B cell (primary cell): ENCODE data around the gene PLPPR1. TPM values are rescaled to one million over a fixed set of nuclear protein-coding genes. Genes with fewer than 3 reads are reported as not detected.

Experiments
- ATAC-seq: fragments of 200-7000 bp; cut with Tn5 transposase; one replicate; pipeline ENCODE4 v1.10.0; 2021; ENCODE audit warnings: low read depth, mild to moderate bottlenecking, moderate number of reproducible peaks, moderate library complexity
- CTCF ChIA-PET: fragments of 350-600 bp; sonication (Branson Sonifier 250); formaldehyde crosslinking; loops from one replicate; lab custom pipeline; 2021; ENCODE audit warnings: antibody characterized with exemption, inconsistent platforms; lab: Charles Lee
- POLR2A ChIA-PET: fragments of 350-600 bp; sonication (Branson Sonifier 250); formaldehyde crosslinking; loops from one replicate; lab custom pipeline; 2021; ENCODE audit warnings: antibody characterized with exemption; lab: Charles Lee
- DNase-seq: peaks from one replicate; pipeline ENCODE4 v3.0.0; 2013
- H2AFZ ChIP-seq: 2 replicates; pipeline ENCODE4 v1.6.1; 2012; ENCODE audit warnings: mild to moderate bottlenecking, low read depth, low read length; ENCODE audit not compliant: insufficient read depth, poor library complexity, severe bottlenecking
- H3K27ac ChIP-seq, 2 donors: 1 replicate in 1 of 2; 2 replicates in 1 of 2; pipeline ENCODE4 v1.5.1; 2012 to 2013; ENCODE audit warnings: low read length in 2 of 2, mild to moderate bottlenecking in 2 of 2, moderate library complexity in 1 of 2
- H3K27me3 ChIP-seq, 4 experiments: fragments of 200-600 bp in 1 of 4; sonication (generic) in 1 of 4; replicated peaks in 1 of 4; 1 replicate in 2 of 4; 2 replicates in 2 of 4; pipeline versions ENCODE4 v1.6.1 to v1.7.0; 2013 to 2016; ENCODE audit warnings: low read length in 3 of 4, mild to moderate bottlenecking in 2 of 4, mixed read lengths in 1 of 4, moderate library complexity in 1 of 4; ENCODE audit not compliant: insufficient read depth in 4 of 4, control insufficient read depth in 3 of 4; ENCODE audit errors: control extremely low read depth in 1 of 4
- H3K36me3 ChIP-seq, 2 experiments: replicated peaks in 1 of 2; 1 replicate in 1 of 2; 2 replicates in 1 of 2; pipeline versions ENCODE4 v1.6.1 to v1.7.1; 2013; ENCODE audit warnings: low read length in 1 of 2; ENCODE audit not compliant: insufficient read depth in 2 of 2, control insufficient read depth in 1 of 2; ENCODE audit errors: control extremely low read depth in 1 of 2, extremely low read depth in 1 of 2
- H3K4me1 ChIP-seq, 2 donors: fragments of 200-600 bp in 1 of 2; sonication (generic) in 1 of 2; 1 replicate in 1 of 2; 2 replicates in 1 of 2; pipeline versions ENCODE4 v1.5.1 to v1.6.1; 2013 to 2017; ENCODE audit warnings: low read length in 2 of 2; ENCODE audit not compliant: control insufficient read depth in 2 of 2, insufficient read depth in 2 of 2
- H3K4me2 ChIP-seq: replicated peaks from 2 replicates; pipeline ENCODE3; 2012; ENCODE audit warnings: mild to moderate bottlenecking, low read depth, low read length; ENCODE audit not compliant: poor library complexity, severe bottlenecking
- H3K4me3 ChIP-seq, 5 experiments: fragments of 200-600 bp in 1 of 5; sonication (generic) in 1 of 5; 1 replicate in 3 of 5; 2 replicates in 2 of 5; pipeline versions ENCODE4 v1.5.1 to v1.7.0; 2011 to 2016; ENCODE audit warnings: low read length in 4 of 5, mild to moderate bottlenecking in 4 of 5, low read depth in 2 of 5, control low read depth in 1 of 5, moderate library complexity in 1 of 5; ENCODE audit not compliant: insufficient read depth in 1 of 5; ENCODE audit errors: control extremely low read depth in 1 of 5, extremely low read depth in 1 of 5
- H3K79me2 ChIP-seq: fragments of 200-600 bp; sonication (generic); one replicate; pipeline ENCODE4 v1.6.0; 2016; ENCODE audit warnings: low read length; ENCODE audit not compliant: control insufficient read depth, insufficient read depth
- H3K9ac ChIP-seq: fragments of 200-600 bp; sonication (generic); 2 replicates; pipeline ENCODE4 v1.6.1; 2017; ENCODE audit warnings: mild to moderate bottlenecking, low read length, moderate library complexity
- H3K9me3 ChIP-seq, 3 donors: one replicate each; pipeline versions ENCODE4 v1.6.1 to v1.7.1; 2013; ENCODE audit warnings: low read length in 2 of 3; ENCODE audit not compliant: control insufficient read depth in 2 of 3, insufficient read depth in 1 of 3; ENCODE audit errors: control extremely low read depth in 1 of 3
- H4K20me1 ChIP-seq: 2 replicates; pipeline ENCODE4 v1.6.0; 2012; ENCODE audit warnings: mild to moderate bottlenecking, low read length; ENCODE audit not compliant: insufficient read depth, control insufficient read depth, poor library complexity, severe bottlenecking
- H3K27ac Mint-ChIP-seq: one replicate; pipeline ENCODE4 v1.8.0; 2021; ENCODE audit warnings: mixed read lengths
- H3K27me3 Mint-ChIP-seq: one replicate; pipeline ENCODE4 v1.8.0; 2021; ENCODE audit warnings: mixed read lengths
- H3K4me1 Mint-ChIP-seq: one replicate; pipeline ENCODE4 v1.8.0; 2021; ENCODE audit warnings: mixed read lengths
- H3K4me3 Mint-ChIP-seq: one replicate; pipeline ENCODE4 v1.8.0; 2021; ENCODE audit warnings: mixed read lengths
- H3K9me3 Mint-ChIP-seq: one replicate; pipeline ENCODE4 v1.8.0; 2022; ENCODE audit warnings: mixed read lengths; ENCODE audit not compliant: insufficient read depth
- EZH2 ChIP-seq: IDR thresholded peaks from 2 replicates; pipeline ENCODE4 v1.6.1; 2012; ENCODE audit warnings: borderline replicate concordance, low read depth, mild to moderate bottlenecking, moderate library complexity, low read length; ENCODE audit not compliant: insufficient read depth, poor library complexity, severe bottlenecking
- WGBS: methylation state at CpG from one replicate; pipeline ENCODE4 v1.1.5; 2013; ENCODE audit warnings: missing lambda C conversion rate; ENCODE audit not compliant: insufficient coverage; 5-methylcytosine and 5-hydroxymethylcytosine counted together
- intact Hi-C: fragments of 100-400 bp; cut with micrococcal nuclease; formaldehyde crosslinking; loops from one replicate; pipeline ENCODE4 v1.10.0; 2022
- polyA plus RNA-seq: library from polyadenylated mRNA; depleted of rRNA; stranded (reverse); fragments of >200 nt; gene quantifications from 2 replicates; pipeline ENCODE4 v1.2.3, GENCODE V29; 2012
- total RNA-seq, 2 donors: library from RNA; stranded (reverse); fragments of 120-200 nt in 1 of 2; gene quantifications; 1 replicate in 1 of 2; 2 replicates in 1 of 2; pipeline versions ENCODE4 v1.2.3 to v1.2.4, GENCODE V29; 2013 to 2022
- TF ChIP-seq, protein P1 (sequence below): fragments of 200-600 bp; IDR thresholded peaks from one replicate; pipeline ENCODE4 v1.8.0; 2022; ENCODE audit warnings: antibody characterized with exemption, mild to moderate bottlenecking

The PLPPR1 gene
- total and polyA plus RNA-seq, 2 donors (not counting 1 experiment from before 2014, with no cell fraction given): not detected

DNA sequence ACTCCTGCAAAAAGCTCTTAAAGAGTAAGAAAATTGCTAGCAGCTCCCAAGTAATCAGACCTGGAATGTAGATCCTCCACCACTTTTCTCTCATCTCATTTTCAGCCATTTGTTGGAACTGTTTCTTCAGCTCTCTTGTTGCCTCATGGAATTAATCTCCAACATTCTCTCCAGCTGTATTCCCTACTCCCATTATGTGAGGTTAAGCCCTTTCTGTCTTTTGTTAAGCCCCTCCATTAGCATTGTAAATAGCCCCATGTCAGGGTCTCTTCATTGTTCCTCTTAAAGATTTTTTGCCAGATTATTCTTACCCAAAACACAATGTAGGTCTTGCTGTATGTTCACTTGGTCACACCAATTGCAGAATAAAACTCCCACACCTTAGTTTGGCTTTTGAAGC is 119.8 kb downstream of the PLPPR1 start:
- no peaks in the 10 kb centered on the region for H3K4me1 Mint-ChIP-seq

DNA sequence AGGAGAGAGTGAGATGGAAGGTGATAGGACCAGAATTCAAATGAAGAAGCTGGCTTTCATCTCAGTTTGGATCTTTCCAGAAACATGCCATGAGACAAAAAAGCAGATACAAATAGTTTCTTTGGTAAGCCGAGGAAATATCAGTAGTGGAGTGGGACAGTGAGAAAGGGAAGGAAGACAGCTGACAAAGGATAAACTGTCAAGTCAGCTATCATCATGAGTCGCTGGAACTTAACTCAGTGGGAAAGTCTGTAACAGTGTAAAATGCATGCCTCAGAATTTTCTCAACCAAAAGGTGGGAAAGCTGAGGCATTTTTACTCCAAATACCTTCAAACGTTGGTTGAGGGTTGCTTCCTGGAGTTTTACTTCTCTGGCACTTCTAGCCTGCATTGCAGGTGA is 129.8 kb downstream of the PLPPR1 start:
- no peak overlapping the region for H3K27ac ChIP-seq
- 72% methylated on average over 3 of the region's 3 CpGs for WGBS
- no peaks in the 10 kb centered on the region for H3K9me3 Mint-ChIP-seq
- no peak overlapping the region for H3K4me3 ChIP-seq
- intact Hi-C loops: no loop called here
- no peak overlapping the region for H3K9ac ChIP-seq
- no peak overlapping the region for H3K4me3 Mint-ChIP-seq
- H3K27me3 Mint-ChIP-seq: no peaks in the 10 kb centered on the region
- no peak overlapping the region for H3K27ac Mint-ChIP-seq
- no peaks in the 10 kb centered on the region for H4K20me1 ChIP-seq
- no peaks in the 10 kb centered on the region for H3K79me2 ChIP-seq
- no peaks in the 10 kb centered on the region for H3K27me3 ChIP-seq
- no peaks in the 10 kb centered on the region for H3K4me1 ChIP-seq
- no peaks in the 10 kb centered on the region for H3K9me3 ChIP-seq
- H3K36me3 ChIP-seq: no peaks in the 10 kb centered on the region
- H3K4me1 Mint-ChIP-seq: no peaks in the 10 kb centered on the region
- DNase-seq (no peak), ATAC-seq (no peak)
- CTCF ChIA-PET: interaction anchor here (1.3 kb wide), 1 partner anchor 13 kb away, joined by 3 read pairs; no protein-coding TSS in a partner anchor
- TF ChIP-seq, protein P1, sequence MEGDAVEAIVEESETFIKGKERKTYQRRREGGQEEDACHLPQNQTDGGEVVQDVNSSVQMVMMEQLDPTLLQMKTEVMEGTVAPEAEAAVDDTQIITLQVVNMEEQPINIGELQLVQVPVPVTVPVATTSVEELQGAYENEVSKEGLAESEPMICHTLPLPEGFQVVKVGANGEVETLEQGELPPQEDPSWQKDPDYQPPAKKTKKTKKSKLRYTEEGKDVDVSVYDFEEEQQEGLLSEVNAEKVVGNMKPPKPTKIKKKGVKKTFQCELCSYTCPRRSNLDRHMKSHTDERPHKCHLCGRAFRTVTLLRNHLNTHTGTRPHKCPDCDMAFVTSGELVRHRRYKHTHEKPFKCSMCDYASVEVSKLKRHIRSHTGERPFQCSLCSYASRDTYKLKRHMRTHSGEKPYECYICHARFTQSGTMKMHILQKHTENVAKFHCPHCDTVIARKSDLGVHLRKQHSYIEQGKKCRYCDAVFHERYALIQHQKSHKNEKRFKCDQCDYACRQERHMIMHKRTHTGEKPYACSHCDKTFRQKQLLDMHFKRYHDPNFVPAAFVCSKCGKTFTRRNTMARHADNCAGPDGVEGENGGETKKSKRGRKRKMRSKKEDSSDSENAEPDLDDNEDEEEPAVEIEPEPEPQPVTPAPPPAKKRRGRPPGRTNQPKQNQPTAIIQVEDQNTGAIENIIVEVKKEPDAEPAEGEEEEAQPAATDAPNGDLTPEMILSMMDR: no peak
- TF ChIP-seq EZH2: no peak
- POLR2A ChIA-PET: no interaction called here
- no peak overlapping the region for H2AFZ ChIP-seq
- no peak overlapping the region for H3K4me2 ChIP-seq

More for the DNA sequence above, 119.8 kb downstream of the PLPPR1 start:
- H4K20me1 ChIP-seq: no peaks in the 10 kb centered on the region
- ATAC-seq: no peak
- POLR2A ChIA-PET: no interaction called here
- no peaks in the 10 kb centered on the region for H3K79me2 ChIP-seq
- H3K27me3 Mint-ChIP-seq: no peaks in the 10 kb centered on the region
- H3K9me3 Mint-ChIP-seq: peaks cover 3% of the 10 kb centered on the region
- no peaks in the 10 kb centered on the region for H3K27me3 ChIP-seq
- no peaks in the 10 kb centered on the region for H3K4me1 ChIP-seq
- TF ChIP-seq, protein P1: no peak
- no peak for TF ChIP-seq EZH2
- no peak for DNase-seq
- no peak overlapping the region for H2AFZ ChIP-seq
- no peak overlapping the region for H3K9ac ChIP-seq
- H3K27ac Mint-ChIP-seq: no peak overlapping the region
- intact Hi-C loops: no loop called here
- H3K4me2 ChIP-seq: no peak overlapping the region
- no peak overlapping the region for H3K27ac ChIP-seq
- peaks cover 0 to 2% (median 0%) of the 10 kb centered on the region in 3 donors for H3K9me3 ChIP-seq
- CTCF ChIA-PET: no interaction called here
- H3K4me3 Mint-ChIP-seq: no peak overlapping the region
- H3K4me3 ChIP-seq: no peak overlapping the region
- no peaks in the 10 kb centered on the region for H3K36me3 ChIP-seq
